DMS 273 (cell line): ENCODE measurements around the gene NRGN.
"Not testable (repeated sequence)": the region's sequence is repeated elsewhere in the genome, so short reads cannot be mapped to it uniquely, and the experiment has no call there.

Experiments used
- DNase-seq: peaks from one replicate; lab custom pipeline; 2025; ENCODE audit not compliant: unreplicated experiment; lab: John Stamatoyannopoulos, UW

The NRGN gene

GRCh38 chr11:124756033-124756752, 16.5 kb downstream of the NRGN start:
- DNase-seq, result no peak

GRCh38 chr11:124756753-124757227, 17.0 kb downstream of the NRGN start:
- no peak for DNase-seq

- no peak for DNase-seq
Observed at GRCh38 chr11:124757320-124757719, 17.6 kb downstream of the NRGN start.

GRCh38 chr11:124758355-124759265, 18.9 kb downstream of the NRGN start:
- peak; percentile 87 for DNase-seq

GRCh38 chr11:124759266-124760204, 19.8 kb downstream of the NRGN start:
- DNase-seq, result no peak

- DNase-seq, result no peak
Observed at GRCh38 chr11:124760205-124760652, 20.5 kb downstream of the NRGN start.

- DNase-seq, result no peak
Observed at GRCh38 chr11:124760806-124761205, 21.1 kb downstream of the NRGN start.

GRCh38 chr11:124761301-124762104, 21.8 kb downstream of the NRGN start:
- no peak for DNase-seq

- DNase-seq, result peak; percentile 40
Observed at GRCh38 chr11:124762105-124762623, 22.4 kb downstream of the NRGN start, which contains the start of gene ESAM. TSS of gene ESAM (minus strand) at chr11:124762290. CDS start at chr11:124762154, 136 bp downstream.

- peak; percentile 59 for DNase-seq
Observed at GRCh38 chr11:124762624-124763155, 22.9 kb downstream of the NRGN start.

GRCh38 chr11:124763156-124763947, 23.6 kb downstream of the NRGN start:
- DNase-seq, result peak; percentile 86

- DNase-seq, result no peak
Observed at GRCh38 chr11:124766156-124766555, 26.4 kb downstream of the NRGN start.

- no peak for DNase-seq
Observed at GRCh38 chr11:124768914-124769313, 29.2 kb downstream of the NRGN start.

- DNase-seq, result no peak
Observed at GRCh38 chr11:124769806-124770774, 30.3 kb downstream of the NRGN start.

GRCh38 chr11:124770959-124771358, 31.2 kb downstream of the NRGN start:
- not testable (repeated sequence) for DNase-seq

- DNase-seq, result no peak
Observed at GRCh38 chr11:124776865-124777645, 37.3 kb downstream of the NRGN start.

GRCh38 chr11:124778281-124778680, 38.5 kb downstream of the NRGN start:
- DNase-seq, result no peak
